ENCODE measurements around the gene RASEF.
"Not testable (repeated sequence)": the region's sequence is repeated elsewhere in the genome, so short reads cannot be mapped to it uniquely, and the experiment has no call there.

RASEF gene

DNA sequence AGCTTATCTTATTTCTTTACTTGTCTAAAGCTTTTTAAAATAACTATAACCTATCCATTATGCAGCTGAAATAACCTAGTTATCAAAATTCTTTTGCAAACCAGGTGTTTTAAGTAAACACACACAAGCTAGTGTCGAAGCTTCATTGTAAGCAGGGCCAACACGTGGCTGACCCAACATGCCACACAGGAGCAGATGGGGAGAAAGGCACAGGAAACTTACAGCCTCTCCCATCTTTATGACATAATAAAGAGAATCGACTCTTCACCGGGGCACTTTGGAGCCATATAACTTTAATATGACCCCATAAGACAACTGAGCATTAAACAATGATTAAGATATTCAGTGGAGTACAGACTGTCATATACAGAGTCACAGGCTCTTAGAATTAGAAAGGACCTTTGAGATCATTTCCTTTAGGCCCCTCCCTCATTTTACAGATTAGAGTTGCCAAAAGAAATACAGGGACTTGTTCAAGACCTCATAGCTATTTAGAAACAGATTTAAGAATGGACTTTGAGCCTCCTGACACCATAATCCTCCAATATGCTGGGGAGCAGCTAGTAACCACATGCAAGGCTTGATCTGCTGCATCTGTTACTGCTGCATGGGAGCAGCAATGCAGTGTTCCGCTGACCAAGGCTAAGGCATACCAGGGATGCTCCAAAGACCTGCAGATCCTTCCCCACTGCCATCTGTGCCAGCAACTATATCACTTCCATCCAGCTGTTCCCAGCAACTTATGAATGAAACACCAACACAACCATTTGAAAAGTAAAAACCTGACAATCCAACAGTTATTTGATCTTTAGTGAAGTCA is 75.4 kb downstream of the RASEF start:
- in situ Hi-C loops (cut with HindIII; ENCODE audit: low sequenced_read_pairs): no loop called here

DNA sequence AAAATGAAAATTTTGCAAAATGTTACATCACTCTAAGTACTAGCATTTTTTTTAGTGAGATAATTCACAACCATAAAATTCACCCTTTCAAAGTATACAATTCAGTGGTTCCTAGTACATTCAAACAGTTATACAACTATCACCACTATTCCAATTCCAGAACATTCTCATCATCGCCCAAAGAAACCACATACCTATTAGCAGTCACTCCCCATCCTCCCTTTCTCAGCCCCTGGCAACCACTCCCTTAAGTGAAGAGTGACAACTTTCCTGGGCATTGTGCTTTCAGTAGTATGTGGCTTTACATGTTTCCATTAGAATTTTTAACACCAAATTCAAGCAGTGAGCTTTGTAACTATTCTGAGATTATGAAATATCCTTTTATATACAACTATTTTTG is 81.4 kb downstream of the RASEF start:
- in situ Hi-C loops (cut with HindIII; ENCODE audit: low sequenced_read_pairs): no loop called here

GRCh38 chr9:82975176-82975575 is 87.8 kb downstream of the RASEF start:
- in situ Hi-C loops (cut with HindIII; ENCODE audit: low sequenced_read_pairs): no loop called here

- in situ Hi-C loops (cut with HindIII; ENCODE audit: low sequenced_read_pairs): no loop called here
Observed at GRCh38 chr9:82972446-82972845, 90.5 kb downstream of the RASEF start.

DNA sequence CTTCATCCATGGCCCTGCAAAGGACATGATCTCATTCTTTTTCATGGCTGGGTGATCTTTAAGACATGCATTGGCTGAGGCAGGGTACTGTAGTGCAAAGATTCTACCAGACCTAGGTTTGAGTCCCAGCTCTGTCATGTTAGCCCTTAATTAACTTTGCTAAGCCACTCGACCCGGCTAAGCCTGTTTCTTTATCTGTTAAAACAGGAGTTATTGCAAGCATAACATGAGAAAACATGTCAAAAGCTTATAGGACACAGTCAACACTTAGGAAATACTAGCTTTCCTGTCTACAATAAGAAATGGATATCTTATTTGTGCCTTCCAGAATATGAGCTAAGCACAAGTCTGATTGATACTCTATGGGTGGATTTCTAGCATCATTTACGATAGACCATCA is 92.6 kb downstream of the RASEF start:
- in situ Hi-C loops (cut with HindIII; ENCODE audit: low sequenced_read_pairs): no loop called here

DNA sequence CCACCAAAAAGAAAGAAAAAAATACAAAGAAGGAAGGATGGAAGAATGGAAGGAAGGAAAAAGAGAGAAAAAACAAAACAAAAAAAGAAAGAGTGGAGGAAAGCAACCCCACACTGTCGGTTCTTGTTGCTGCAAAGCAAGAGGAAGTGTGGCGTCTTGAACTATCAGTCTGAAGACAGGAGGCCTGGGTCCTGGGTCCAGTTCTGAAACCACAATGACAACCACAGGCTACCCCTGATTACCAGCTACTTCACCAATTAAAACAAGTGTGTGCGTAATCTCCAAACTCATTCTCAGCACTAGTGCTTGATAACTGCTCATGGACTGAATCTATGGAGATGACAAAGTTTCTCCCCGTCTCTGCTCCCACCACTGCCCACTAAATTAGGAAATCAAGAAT is 93.7 kb downstream of the RASEF start:
- in situ Hi-C loops (cut with HindIII; ENCODE audit: low sequenced_read_pairs): no loop called here

- in situ Hi-C loops (cut with HindIII; ENCODE audit: low sequenced_read_pairs): no loop called here
Observed at GRCh38 chr9:82968816-82969215, 94.1 kb downstream of the RASEF start.

DNA sequence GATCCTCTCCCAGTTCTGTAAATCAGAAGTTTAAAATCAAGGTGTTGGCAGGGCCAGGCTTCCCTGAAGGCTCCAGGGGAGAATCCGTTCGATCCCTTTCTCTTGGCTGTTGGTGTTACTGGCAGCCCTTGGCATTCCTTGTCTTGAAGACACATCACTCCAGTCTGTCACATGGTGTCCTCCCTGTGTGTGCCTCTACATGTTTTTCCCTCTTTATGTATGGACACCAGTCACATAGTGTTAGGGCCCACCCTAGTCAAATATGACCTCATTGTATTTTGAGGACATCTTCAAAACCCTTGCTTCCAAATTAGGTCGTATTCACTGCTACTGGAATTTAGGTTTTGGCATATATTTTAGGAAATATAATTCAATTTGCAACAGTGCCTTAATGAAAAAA is 94.6 kb downstream of the RASEF start:
- in situ Hi-C loops (cut with HindIII; ENCODE audit: low sequenced_read_pairs): no loop called here

DNA sequence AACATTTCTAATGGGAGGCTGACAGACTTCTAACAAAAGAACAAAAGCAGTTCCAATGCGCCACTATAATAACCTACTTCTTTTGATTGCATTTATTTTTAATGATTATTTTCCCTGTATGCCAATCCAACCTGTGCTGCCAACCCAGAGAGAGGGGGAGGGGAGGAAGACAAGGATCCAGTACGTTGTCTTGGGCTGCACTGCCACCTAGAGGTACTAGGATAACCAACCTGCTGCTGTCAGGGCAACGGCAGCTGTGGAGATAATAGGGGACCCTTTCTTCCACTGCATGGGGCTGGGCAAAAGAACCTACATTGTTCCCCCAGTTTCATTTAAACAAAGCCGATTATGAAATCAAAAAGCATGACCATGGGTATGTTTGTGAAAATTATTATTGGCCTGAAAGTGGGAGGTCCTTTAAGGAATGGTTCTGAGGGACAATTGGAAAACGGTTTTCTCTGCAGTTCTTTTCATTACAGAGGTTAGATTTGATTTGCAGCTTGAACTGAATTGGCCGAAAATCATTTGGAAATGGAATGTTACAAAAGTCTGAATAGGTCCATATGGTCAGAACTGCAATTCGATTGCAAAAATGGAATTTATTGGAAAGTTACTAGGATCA is 101.3 kb downstream of the RASEF start:
- in situ Hi-C loops (cut with HindIII; ENCODE audit: low sequenced_read_pairs): no loop called here

DNA sequence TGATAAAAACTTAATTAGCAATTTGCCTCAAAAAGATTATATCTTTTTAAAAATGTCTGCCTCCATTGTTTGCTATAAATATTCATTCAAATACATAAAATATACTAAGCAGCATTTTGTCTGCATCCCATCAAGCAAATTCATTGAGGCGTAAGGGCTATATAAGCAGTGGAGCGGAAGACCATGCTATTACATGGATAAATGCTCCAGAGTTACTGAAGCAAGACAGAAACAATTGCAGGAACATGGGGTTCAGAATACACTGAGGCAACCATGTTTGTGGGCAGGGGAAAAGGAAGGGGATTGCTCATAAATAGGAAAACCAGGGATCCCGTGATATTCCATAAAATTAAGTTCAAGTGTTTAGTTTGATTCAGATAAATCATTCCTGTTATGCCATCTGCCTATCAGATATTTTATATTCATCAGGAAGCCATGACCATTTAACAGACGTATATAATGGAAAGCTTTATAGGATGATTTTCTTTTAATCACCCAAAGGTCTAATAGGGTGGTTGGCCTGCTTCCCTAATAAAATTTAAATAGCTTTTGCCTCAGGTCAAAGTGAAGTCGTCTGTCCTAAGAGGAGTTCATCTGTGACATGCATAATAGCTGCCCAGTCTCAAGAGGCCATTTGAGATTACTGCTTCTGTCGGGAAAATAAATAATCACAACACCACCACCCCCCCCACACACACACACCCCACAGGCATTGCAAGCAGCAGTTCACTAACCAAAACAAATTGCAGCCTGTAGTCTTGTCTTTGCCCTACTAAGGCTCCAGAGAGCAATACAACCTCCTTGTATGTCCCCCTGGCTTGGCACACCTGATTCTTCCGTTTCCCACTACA is 105.2 kb downstream of the RASEF start:
- in situ Hi-C loops (cut with HindIII; ENCODE audit: low sequenced_read_pairs): no loop called here

- in situ Hi-C loops (cut with HindIII; ENCODE audit: low sequenced_read_pairs): no loop called here
Observed at GRCh38 chr9:82949203-82949602, 113.7 kb downstream of the RASEF start.

GRCh38 chr9:82940376-82940775 is 122.6 kb downstream of the RASEF start:
- in situ Hi-C loops (cut with HindIII; ENCODE audit: low sequenced_read_pairs): no loop called here

DNA sequence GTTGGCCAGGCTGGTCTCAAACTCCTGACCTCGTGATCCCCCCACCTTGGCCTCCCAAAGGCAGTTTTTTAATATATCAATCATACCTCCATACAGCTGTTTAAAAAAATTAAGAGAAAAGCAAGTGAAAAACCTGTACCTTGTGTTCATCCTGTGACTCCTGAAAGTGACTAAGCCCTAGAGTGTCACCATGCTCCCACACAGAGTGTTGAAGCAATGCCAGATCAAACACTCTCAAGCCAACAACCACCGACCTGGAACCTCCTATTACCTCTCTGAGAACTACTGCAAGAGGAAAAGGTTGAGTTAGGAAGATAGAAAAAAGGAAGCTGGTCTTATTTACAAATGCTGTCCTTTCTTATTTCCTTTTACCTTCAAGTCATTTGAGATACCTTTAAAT is 123.5 kb downstream of the RASEF start:
- in situ Hi-C loops (cut with HindIII; ENCODE audit: low sequenced_read_pairs): no loop called here

DNA sequence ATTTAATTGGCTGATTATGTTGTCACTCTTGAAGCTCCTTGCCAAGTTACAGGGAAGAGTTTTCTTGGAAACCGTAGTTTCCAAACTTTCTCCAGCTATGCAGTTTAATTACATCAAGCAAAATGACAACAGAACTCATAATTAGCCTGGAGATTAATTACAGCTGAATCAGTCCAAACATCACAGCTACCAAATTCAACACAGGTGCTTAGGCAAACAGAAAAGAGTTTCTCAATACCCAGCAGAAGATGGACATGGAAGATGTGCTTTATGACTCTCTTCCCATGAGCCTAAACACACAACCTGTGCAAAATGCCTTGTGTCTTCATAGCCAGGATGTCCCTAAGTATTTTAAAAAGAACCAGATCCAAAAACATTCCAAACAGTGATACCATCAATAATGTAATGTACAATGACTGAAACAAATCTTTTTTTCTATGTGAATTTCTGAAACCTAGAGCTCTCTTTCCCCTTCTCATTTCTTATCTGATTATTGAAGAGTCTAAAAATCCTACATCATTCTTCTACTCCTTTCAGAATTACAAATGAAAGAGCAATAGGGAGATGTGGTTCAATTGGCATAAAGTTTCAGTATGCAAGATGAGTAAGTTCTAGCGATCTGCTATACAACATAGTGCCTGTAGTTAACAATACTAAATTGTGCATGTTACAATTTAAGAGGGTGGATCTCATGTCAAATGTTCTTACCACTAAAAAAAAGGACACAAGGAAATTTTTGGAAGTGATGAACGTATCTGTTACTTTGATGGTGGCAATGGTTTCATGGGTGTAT is 124.3 kb downstream of the RASEF start:
- in situ Hi-C loops (cut with HindIII; ENCODE audit: low sequenced_read_pairs): no loop called here

GRCh38 chr9:82936561-82936960 is 126.4 kb downstream of the RASEF start:
- in situ Hi-C loops (cut with HindIII; ENCODE audit: low sequenced_read_pairs): not testable (repeated sequence)

- in situ Hi-C loops (cut with HindIII; ENCODE audit: low sequenced_read_pairs): no loop called here
Observed at GRCh38 chr9:82934949-82935348, 128.0 kb downstream of the RASEF start.

- in situ Hi-C loops (cut with HindIII; ENCODE audit: low sequenced_read_pairs): not testable (repeated sequence)
Observed at GRCh38 chr9:82934025-82934424, 128.9 kb downstream of the RASEF start.

GRCh38 chr9:82930116-82930515 is 132.8 kb downstream of the RASEF start:
- in situ Hi-C loops (cut with HindIII; ENCODE audit: low sequenced_read_pairs): no loop called here

Measured in DLD1 (cell line).